ENCODE results near the gene ALDH1A2. TPM values are rescaled to one million over a fixed set of nuclear protein-coding genes. Genes with fewer than 3 reads are reported as not detected.

Gene ALDH1A2
- total RNA-seq, 4 donors from 2014 or later, result 8.0 to 24.3 (median 13.9) TPM

- Histone ChIP-seq H3K27ac (no peak overlapping the region), H3K4me3 (no peak overlapping the region), H3K4me1 (peaks cover 0 to 15% (median 5%) of the 10 kb centered on the region in 4 donors), H3K36me3 (no peaks in the 10 kb centered on the region), H3K9me3 (no peaks in the 10 kb centered on the region), H3K27me3 (no peaks in the 10 kb centered on the region)
- no peak for DNase-seq (ENCODE audit: low spot score in 2 of 2)
- WGBS, 2 donors, result 67 to 78% methylated on average over 5 of the region's 5 CpGs
- TF ChIP-seq CTCF (IDR thresholded peaks at IDR 0.05) (no peak), EP300 (IDR thresholded peaks at IDR 0.05) (no peak), POLR2A (IDR thresholded peaks at IDR 0.05) (no peak)
Observed at GRCh38 chr15:57920911-57921310, 144.6 kb downstream of the ALDH1A2 start.

- Histone ChIP-seq H3K27me3 (no peaks in the 10 kb centered on the region), H3K27ac (no peak overlapping the region), H3K9me3 (no peaks in the 10 kb centered on the region), H3K36me3 (no peaks in the 10 kb centered on the region), H3K4me1 (peaks cover 0 to 15% (median 5%) of the 10 kb centered on the region in 4 donors), H3K4me3 (no peak overlapping the region)
- 95 to 98% methylated on average over 2 of the region's 2 CpGs for WGBS, 2 donors
- TF ChIP-seq POLR2A (IDR thresholded peaks at IDR 0.05), result no peak
- no peak for TF ChIP-seq CTCF (IDR thresholded peaks at IDR 0.05)
- TF ChIP-seq EP300 (IDR thresholded peaks at IDR 0.05), result no peak
- no peak for DNase-seq (ENCODE audit: low spot score in 2 of 2)
Observed at GRCh38 chr15:57919754-57920153, 145.8 kb downstream of the ALDH1A2 start.

- no peak for DNase-seq (ENCODE audit: low spot score in 2 of 2)
- Histone ChIP-seq H3K36me3 (no peaks in the 10 kb centered on the region), H3K27me3 (no peaks in the 10 kb centered on the region), H3K4me3 (no peak overlapping the region), H3K9me3 (no peaks in the 10 kb centered on the region), H3K27ac (no peak overlapping the region), H3K4me1 (peaks cover 0 to 7% (median 2%) of the 10 kb centered on the region in 4 donors)
- WGBS, 2 donors, result 81 to 85% methylated on average over 8 of the region's 8 CpGs
- TF ChIP-seq POLR2A (IDR thresholded peaks at IDR 0.05), result no peak
- TF ChIP-seq CTCF (IDR thresholded peaks at IDR 0.05), result no peak
- TF ChIP-seq EP300 (IDR thresholded peaks at IDR 0.05), result no peak
Observed at GRCh38 chr15:57917998-57918397, 147.5 kb downstream of the ALDH1A2 start.

GRCh38 chr15:57916695-57917094 is 148.8 kb downstream of the ALDH1A2 start:
- no peak overlapping the region for H3K4me3 ChIP-seq
- WGBS, 2 donors, result 64 to 73% methylated on average over 8 of the region's 8 CpGs
- H3K27ac ChIP-seq, result no peak overlapping the region
- no peaks in the 10 kb centered on the region for H3K4me1 ChIP-seq
- no peaks in the 10 kb centered on the region for H3K27me3 ChIP-seq
- no peaks in the 10 kb centered on the region for H3K9me3 ChIP-seq
- no peaks in the 10 kb centered on the region for H3K36me3 ChIP-seq
- TF ChIP-seq CTCF (IDR thresholded peaks at IDR 0.05), result no peak
- TF ChIP-seq POLR2A (IDR thresholded peaks at IDR 0.05), result no peak
- TF ChIP-seq EP300 (IDR thresholded peaks at IDR 0.05), result no peak
- DNase-seq (ENCODE audit: low spot score in 2 of 2), result no peak

GRCh38 chr15:57915827-57916531 is 149.5 kb downstream of the ALDH1A2 start:
- no peak overlapping the region for H3K27ac ChIP-seq
- H3K9me3 ChIP-seq, result no peaks in the 10 kb centered on the region
- 80% methylated on average over 15 of the region's 15 CpGs for WGBS, 2 donors
- no peaks in the 10 kb centered on the region for H3K27me3 ChIP-seq
- TF ChIP-seq CTCF (IDR thresholded peaks at IDR 0.05), result no peak
- no peak for TF ChIP-seq POLR2A (IDR thresholded peaks at IDR 0.05)
- no peak for TF ChIP-seq EP300 (IDR thresholded peaks at IDR 0.05)
- H3K4me3 ChIP-seq, result no peak overlapping the region
- DNase-seq (ENCODE audit: low spot score in 2 of 2), result no peak
- no peaks in the 10 kb centered on the region for H3K36me3 ChIP-seq
- H3K4me1 ChIP-seq, result peaks cover 0 to 4% (median 0%) of the 10 kb centered on the region in 4 donors

Data from tibial nerve (tissue), 4 donors.